Mucosa of stomach (tissue), 1 donor: ENCODE data around the gene NSD1.
A peak's percentile ranks its signal among the peaks of the same experiment; 100 is the strongest.

Experiments
- H3K27me3 ChIP-seq: one replicate; pipeline ENCODE4 v1.7.0; 2013; ENCODE audit warnings: mild to moderate bottlenecking, low read length; ENCODE audit not compliant: control insufficient read depth, insufficient read depth
- H3K36me3 ChIP-seq: one replicate; pipeline ENCODE4 v1.7.0; 2013; ENCODE audit warnings: low read length; ENCODE audit not compliant: control insufficient read depth, insufficient read depth
- H3K4me1 ChIP-seq: one replicate; pipeline ENCODE4 v1.7.0; 2013; ENCODE audit warnings: mild to moderate bottlenecking, low read length; ENCODE audit not compliant: control insufficient read depth, insufficient read depth
- H3K4me3 ChIP-seq: one replicate; pipeline ENCODE4 v1.7.0; 2013; ENCODE audit warnings: low read length
- H3K9ac ChIP-seq: one replicate; pipeline ENCODE4 v1.7.0; 2013; ENCODE audit warnings: mild to moderate bottlenecking, low read length, moderate library complexity
- H3K9me3 ChIP-seq: one replicate; pipeline ENCODE4 v1.7.0; 2013; ENCODE audit warnings: mild to moderate bottlenecking, low read length, moderate library complexity; ENCODE audit not compliant: control insufficient read depth
- donor health status: Pancreatic carcinoma.

NSD1 gene

DNA sequence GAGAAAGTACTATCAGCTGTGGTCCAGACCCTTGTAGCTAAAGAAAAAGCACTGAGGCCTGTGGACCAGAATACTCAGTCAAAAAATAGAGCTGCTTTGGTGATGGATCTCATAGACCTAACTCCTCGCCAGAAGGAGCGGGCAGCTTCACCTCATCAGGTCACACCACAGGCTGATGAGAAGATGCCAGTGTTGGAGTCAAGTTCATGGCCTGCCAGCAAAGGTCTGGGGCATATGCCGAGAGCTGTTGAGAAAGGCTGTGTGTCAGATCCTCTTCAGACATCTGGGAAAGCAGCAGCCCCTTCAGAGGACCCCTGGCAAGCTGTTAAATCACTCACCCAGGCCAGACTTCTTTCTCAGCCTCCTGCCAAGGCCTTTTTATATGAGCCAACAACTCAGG, 161.1 kb downstream of the NSD1 start:
- Histone ChIP-seq H3K27me3 (no peaks in the 10 kb centered on the region), H3K9me3 (no peaks in the 10 kb centered on the region), H3K9ac (no peak overlapping the region), H3K4me1 (peaks cover 14% of the 10 kb centered on the region), H3K36me3 (peaks cover 20% of the 10 kb centered on the region), H3K4me3 (no peak overlapping the region)

DNA sequence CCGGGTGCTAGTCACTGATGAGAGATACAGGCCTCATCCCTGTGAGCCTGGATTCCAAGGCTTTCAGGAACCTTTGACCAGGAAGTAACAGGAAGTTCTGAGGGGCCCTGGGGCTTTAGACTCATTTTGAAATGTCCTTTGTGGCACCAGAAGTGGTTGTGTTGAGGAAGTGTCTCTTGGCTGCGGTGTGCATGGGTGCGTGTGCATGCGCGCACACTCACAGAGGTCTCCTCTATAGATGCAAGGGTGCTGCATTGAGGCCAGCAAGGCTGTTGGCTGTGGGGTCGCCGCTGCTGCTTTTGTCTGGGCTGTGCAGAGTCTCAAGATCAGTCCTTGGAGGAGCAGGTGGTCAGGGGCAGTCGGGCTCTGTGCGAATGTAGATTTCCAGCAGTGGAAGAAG, 162.4 kb downstream of the NSD1 start:
- Histone ChIP-seq H3K9me3 (no peaks in the 10 kb centered on the region), H3K4me3 (no peak overlapping the region), H3K9ac (no peak overlapping the region), H3K27me3 (no peaks in the 10 kb centered on the region), H3K36me3 (peaks cover 20% of the 10 kb centered on the region), H3K4me1 (peaks cover 23% of the 10 kb centered on the region)

DNA sequence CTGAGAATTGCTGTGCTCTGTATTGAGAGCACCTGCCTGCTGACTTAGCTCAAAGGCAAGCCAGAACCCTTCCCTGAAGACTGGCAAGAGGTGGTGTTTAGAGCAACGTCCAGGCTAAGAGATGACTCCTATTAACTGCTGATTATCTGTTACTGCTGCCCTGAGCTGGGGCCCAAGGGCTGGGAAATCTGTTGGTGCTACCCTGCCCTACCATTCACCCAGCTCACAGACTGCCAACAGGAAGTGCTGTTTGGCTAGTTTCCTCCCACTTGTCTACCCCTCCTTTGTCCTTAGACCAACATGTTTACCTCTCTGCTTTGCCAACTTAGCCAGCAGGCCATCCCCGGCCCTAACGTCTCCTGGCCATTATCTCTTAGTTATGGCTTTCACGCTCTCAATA, 163.0 kb downstream of the NSD1 start:
- no peak overlapping the region for H3K4me3 ChIP-seq
- H3K36me3 ChIP-seq: peaks cover 20% of the 10 kb centered on the region
- H3K9ac ChIP-seq: no peak overlapping the region
- no peaks in the 10 kb centered on the region for H3K27me3 ChIP-seq
- H3K4me1 ChIP-seq: peaks cover 30% of the 10 kb centered on the region
- H3K9me3 ChIP-seq: no peaks in the 10 kb centered on the region

DNA sequence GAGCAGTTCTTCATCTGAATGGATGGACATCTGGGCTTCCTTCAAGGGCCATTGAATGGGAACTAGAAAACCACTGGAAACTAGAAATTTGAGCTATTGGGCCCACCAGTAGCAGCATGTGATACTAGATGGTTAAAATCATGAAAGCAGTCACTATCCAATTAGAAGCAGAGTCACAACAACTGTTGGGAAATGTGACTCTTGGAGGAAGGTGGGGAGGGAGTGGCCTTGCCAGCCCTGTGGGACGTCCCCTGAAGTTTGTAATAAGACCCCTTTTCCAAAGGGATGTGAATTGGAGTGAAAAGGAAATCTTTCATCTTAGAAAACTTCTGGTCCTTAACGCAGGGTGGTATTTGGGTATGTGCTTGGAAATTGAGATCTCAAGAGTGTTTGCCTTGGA, 164.3 kb downstream of the NSD1 start:
- Histone ChIP-seq H3K27me3 (no peaks in the 10 kb centered on the region), H3K9me3 (no peaks in the 10 kb centered on the region), H3K4me1 (peaks cover 43% of the 10 kb centered on the region), H3K9ac (no peak overlapping the region), H3K4me3 (no peak overlapping the region), H3K36me3 (peaks cover 20% of the 10 kb centered on the region)

DNA sequence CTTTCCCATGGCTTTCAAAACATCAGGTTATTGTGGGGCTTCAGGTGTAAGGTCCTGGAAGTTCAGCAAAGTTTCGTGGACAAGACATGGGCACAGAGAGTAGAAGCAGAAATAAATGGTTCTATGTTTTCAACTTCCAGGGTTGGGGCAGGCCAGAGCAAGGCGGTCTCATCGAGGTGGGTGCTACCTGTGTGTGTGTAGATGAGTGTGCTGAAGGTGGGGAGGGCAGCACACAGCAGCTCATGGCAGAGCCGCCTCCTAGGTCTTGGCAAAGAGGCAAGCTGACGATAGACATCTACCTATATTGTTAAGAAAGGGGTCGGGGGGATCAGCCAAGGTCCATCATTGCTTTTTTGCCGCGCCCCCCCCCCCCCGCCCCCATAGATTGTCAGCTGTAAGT, 166.1 kb downstream of the NSD1 start:
- Histone ChIP-seq H3K9me3 (no peaks in the 10 kb centered on the region), H3K9ac (no peak overlapping the region), H3K27me3 (no peaks in the 10 kb centered on the region), H3K36me3 (peaks cover 8% of the 10 kb centered on the region), H3K4me3 (no peak overlapping the region), H3K4me1 (peaks cover 51% of the 10 kb centered on the region)

GRCh38 chr5:177300236-177300880, 166.8 kb downstream of the NSD1 start:
- H3K9ac ChIP-seq: no peak overlapping the region
- no peak overlapping the region for H3K4me3 ChIP-seq
- no peaks in the 10 kb centered on the region for H3K27me3 ChIP-seq
- peaks cover 4% of the 10 kb centered on the region for H3K36me3 ChIP-seq
- H3K4me1 ChIP-seq: peaks cover 58% of the 10 kb centered on the region
- no peaks in the 10 kb centered on the region for H3K9me3 ChIP-seq

DNA sequence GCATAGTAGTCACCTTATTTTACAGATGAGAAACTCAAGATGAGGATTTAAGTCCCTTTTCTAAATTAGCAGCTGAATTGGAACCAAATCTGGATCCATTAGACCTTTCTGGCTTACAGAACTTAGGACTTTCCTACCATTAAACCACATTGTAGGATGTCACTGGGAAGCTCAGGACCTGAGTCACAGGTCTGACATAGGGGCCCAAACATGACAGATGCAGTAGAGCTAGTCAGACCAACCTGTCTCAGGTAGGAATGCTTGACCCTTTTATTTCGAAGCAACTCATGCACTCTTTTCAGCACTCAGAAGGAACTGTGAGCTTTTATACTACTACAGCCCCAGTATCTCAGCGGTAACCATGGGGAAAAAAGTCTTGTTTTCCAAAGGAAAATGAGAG, 167.4 kb downstream of the NSD1 start:
- Histone ChIP-seq H3K4me1 (peaks cover 60% of the 10 kb centered on the region), H3K4me3 (no peak overlapping the region), H3K9ac (no peak overlapping the region), H3K36me3 (peaks cover 3% of the 10 kb centered on the region), H3K9me3 (no peaks in the 10 kb centered on the region), H3K27me3 (no peaks in the 10 kb centered on the region)

- Histone ChIP-seq H3K4me1 (peaks cover 53% of the 10 kb centered on the region), H3K9me3 (no peaks in the 10 kb centered on the region), H3K9ac (peak overlapping the region; percentile 26), H3K4me3 (no peak overlapping the region), H3K36me3 (peaks cover 3% of the 10 kb centered on the region), H3K27me3 (no peaks in the 10 kb centered on the region)
These were observed 168.1 kb downstream of the NSD1 start for GRCh38 chr5:177301503-177302165.

GRCh38 chr5:177302354-177303110, 169.0 kb downstream of the NSD1 start:
- H3K27me3 ChIP-seq: no peaks in the 10 kb centered on the region
- H3K9ac ChIP-seq: peak overlapping the region; percentile 72
- no peaks in the 10 kb centered on the region for H3K9me3 ChIP-seq
- H3K4me3 ChIP-seq: peak overlapping the region; percentile 87
- H3K4me1 ChIP-seq: peaks cover 49% of the 10 kb centered on the region
- H3K36me3 ChIP-seq: peaks cover 3% of the 10 kb centered on the region

- Histone ChIP-seq H3K36me3 (peaks cover 3% of the 10 kb centered on the region), H3K9me3 (no peaks in the 10 kb centered on the region), H3K4me3 (peak within 1 kb of the TSS; percentile 87), H3K27me3 (no peaks in the 10 kb centered on the region), H3K4me1 (peaks cover 49% of the 10 kb centered on the region), H3K9ac (peak within 1 kb of the TSS; percentile 79)
These were observed 169.8 kb downstream of the NSD1 start, which contains the start of the genes PRELID1 and RAB24 for GRCh38 chr5:177303121-177303924. PRELID1 (plus strand) TSS chr5:177303799; CDS start chr5:177303986, 187 bp downstream. RAB24 (minus strand) TSS chr5:177303719; CDS start chr5:177303288, 431 bp downstream.

- H3K4me1 ChIP-seq: peaks cover 49% of the 10 kb centered on the region
- peaks cover 3% of the 10 kb centered on the region for H3K36me3 ChIP-seq
- no peaks in the 10 kb centered on the region for H3K27me3 ChIP-seq
- peak overlapping the region; percentile 79 for H3K9ac ChIP-seq
- no peaks in the 10 kb centered on the region for H3K9me3 ChIP-seq
- H3K4me3 ChIP-seq: peak overlapping the region; percentile 87
These were observed 170.4 kb downstream of the NSD1 start for GRCh38 chr5:177303925-177304391.
